Central memory CD4-positive, alpha-beta T cell (primary cell): ENCODE results near the gene PABPN1.
"Not testable (repeated sequence)": the region's sequence is repeated elsewhere in the genome, so short reads cannot be mapped to it uniquely, and the experiment has no call there.

Experiments
- DNase-seq: peaks from one replicate; pipeline ENCODE4 v3.0.0; 2022
- total RNA-seq, 3 experiments: gene quantifications; one replicate each; lab custom pipeline; 2026; lab: John Stamatoyannopoulos, UW

Gene PABPN1
- total RNA-seq: 34.4 to 50.9 (median 34.5) reads per million in 3 experiments

GRCh38 chr14:23320584-23321571 is at the start of gene PABPN1:
PABPN1 (plus strand) TSS chr14:23321457; CDS start chr14:23321470, 13 bp downstream.
- DNase-seq: peak; percentile 100

- DNase-seq: no peak
Observed at GRCh38 chr14:23275412-23275811, 45.8 kb upstream of the PABPN1 start.

GRCh38 chr14:23277189-23277588 is 44.1 kb upstream of the PABPN1 start:
- DNase-seq: no peak

- DNase-seq: not testable (repeated sequence)
Observed at GRCh38 chr14:23277928-23278327, 43.3 kb upstream of the PABPN1 start.

- DNase-seq: no peak
Observed at GRCh38 chr14:23281247-23281646, 40.0 kb upstream of the PABPN1 start.

GRCh38 chr14:23284654-23285529 is 36.4 kb upstream of the PABPN1 start:
- DNase-seq: no peak

- no peak for DNase-seq
Observed at GRCh38 chr14:23285530-23286019, 35.7 kb upstream of the PABPN1 start.

- DNase-seq: peak; percentile 95
Observed at GRCh38 chr14:23286020-23286901, 35.0 kb upstream of the PABPN1 start, which contains the start of gene HOMEZ. HOMEZ (minus strand) TSS chr14:23286132; CDS start chr14:23285952, 180 bp downstream.

GRCh38 chr14:23286902-23287479 is 34.3 kb upstream of the PABPN1 start:
- no peak for DNase-seq

- peak; percentile 62 for DNase-seq
Observed at GRCh38 chr14:23294734-23295561, 26.3 kb upstream of the PABPN1 start.

GRCh38 chr14:23296012-23296777 is 25.1 kb upstream of the PABPN1 start:
- DNase-seq: no peak

GRCh38 chr14:23297096-23297495 is 24.2 kb upstream of the PABPN1 start:
- no peak for DNase-seq

GRCh38 chr14:23297611-23298277 is 23.5 kb upstream of the PABPN1 start:
- DNase-seq: no peak

- peak; percentile 22 for DNase-seq
Observed at GRCh38 chr14:23299211-23299957, 21.9 kb upstream of the PABPN1 start.

GRCh38 chr14:23299986-23300686 is 21.1 kb upstream of the PABPN1 start:
- no peak for DNase-seq

GRCh38 chr14:23300687-23301223 is 20.5 kb upstream of the PABPN1 start:
- no peak for DNase-seq

GRCh38 chr14:23301288-23301968 is 19.8 kb upstream of the PABPN1 start:
- peak; percentile 98 for DNase-seq
